Pancreas (tissue), 10 donors: ENCODE data around the gene ACTRT2. TPM values are rescaled to one million over a fixed set of nuclear protein-coding genes. Genes with fewer than 3 reads are reported as not detected.
A peak's percentile ranks its signal among the peaks of the same experiment; 100 is the strongest.

Experiments
- ATAC-seq, 4 donors: fragments of 200-7000 bp; cut with Tn5 transposase; one replicate each; pipeline versions ENCODE4 v1.8.0 to v1.9.1; 2020; ENCODE audit warnings: mild to moderate bottlenecking in 4 of 4, moderate library complexity in 4 of 4
- DNase-seq, 6 donors: peaks; one replicate each; pipeline ENCODE4 v3.0.0-alpha.2; 2020
- FAIRE-seq: peaks from 2 replicates; lab custom pipeline; 2012; peaks lifted over from hg19 to GRCh38; lab: Jason Lieb, UNC
- H3K27ac ChIP-seq, 4 donors: fragments of 200-600 bp; sonication (generic); 1 replicate in 3 of 4; 2 replicates in 1 of 4; pipeline versions ENCODE4 v1.5.0 to v1.8.0; 2020
- H3K27me3 ChIP-seq, 4 donors: fragments of 200-600 bp; one replicate each; pipeline ENCODE4 v1.8.0; 2021
- H3K36me3 ChIP-seq, 3 donors: fragments of 200-600 bp; sonication (generic) in 1 of 3; one replicate each; pipeline versions ENCODE4 v1.5.0 to v1.8.0; 2020 to 2021
- H3K4me1 ChIP-seq, 3 donors: fragments of 200-600 bp; one replicate each; pipeline ENCODE4 v1.8.0; 2021
- H3K4me3 ChIP-seq, 4 donors: fragments of 200-600 bp; sonication (generic) in 2 of 4; one replicate each; pipeline versions ENCODE4 v1.5.0 to v1.8.0; 2020 to 2021
- H3K9me3 ChIP-seq, 4 donors: fragments of 200-600 bp; one replicate each; pipeline ENCODE4 v1.8.0; 2021
- CTCF ChIP-seq, 4 donors: fragments of 200-600 bp; sonication (generic) in 3 of 4; IDR thresholded peaks; one replicate each; pipeline versions ENCODE4 v1.5.0 to v1.8.0; 2021; ENCODE audit warnings: antibody characterized with exemption in 4 of 4
- WGBS, 2 donors: extraction: QIAGEN DNeasy Blood & Tissue Kit; methylation state at CpG; one replicate each; pipeline ENCODE4 v1.1.7; 2013; 5-methylcytosine and 5-hydroxymethylcytosine counted together
- intact Hi-C, 3 donors: fragments of 100-400 bp; cut with DNase I; formaldehyde crosslinking; loops; one replicate each; pipeline versions ENCODE4 v1.11.1 to v1.14.2; 2022
- polyA plus RNA-seq, 2 donors: library from polyadenylated mRNA; stranded (reverse); fragments of 200-250 nt; gene quantifications; one replicate each; pipeline ENCODE4 v1.2.3, GENCODE V29; 2013
- total RNA-seq, 6 donors: library from RNA; stranded (reverse); fragmentation: NEBNext Ultra II Directional in 4 of 6; extraction: Animal tissue kit (Norgen Biotek cat#: 25700) in 4 of 6; gene quantifications; one replicate each; pipeline versions ENCODE4 v1.2.1 to v1.2.4, GENCODE V29; 2021 to 2023
- donor health status: healthy with polysubstance abuse.
- donor health status: DM: no; HTN: no; CAD: no; lungs with moderate emphysema.
- donor health status: DM: no; HTN: no; CAD: no.
- donor health status: control.
- donor health status: control.
- donor health status: Bipolar disorder and iron deficiency.
- donor health status: DM: yes; HTN: yes; CAD: no.
- donor health status: DM: no; HTN: no; CAD: no.
- donor health status: DM: no; HTN: no; CAD: no.
- donor health status: DM: yes; HTN: yes; CAD: no.

Gene ACTRT2
- total RNA-seq (not detected), polyA plus RNA-seq (not detected)

- intact Hi-C loops: no loop called here
- DNase-seq (peak in 1 of 6 donors; percentile 31), ATAC-seq (no peak), FAIRE-seq (no peak)
- Histone ChIP-seq H3K27me3 (no peaks in the 10 kb centered on the region), H3K27ac (no peak within 1 kb of the TSS), H3K4me3 (no peak within 1 kb of the TSS), H3K9me3 (no peaks in the 10 kb centered on the region), H3K36me3 (no peaks in the 10 kb centered on the region), H3K4me1 (no peaks in the 10 kb centered on the region)
- 64 to 65% methylated on average over 8 of the region's 8 CpGs for WGBS, 2 donors
- TF ChIP-seq CTCF (IDR thresholded peaks at IDR 0.05): no peak
Measured at GRCh38 chr1:3021233-3021671, at the start of gene ACTRT2. ACTRT2 (plus strand) TSS chr1:3021467; CDS start chr1:3021687, 220 bp downstream.

GRCh38 chr1:2971609-2972008 is 49.7 kb upstream of the ACTRT2 start:
- 95 to 98% methylated on average over 9 of the region's 9 CpGs for WGBS, 2 donors
- TF ChIP-seq CTCF (IDR thresholded peaks at IDR 0.05): no peak
- ATAC-seq (no peak), FAIRE-seq (no peak), DNase-seq (peak in 4 of 6 donors; percentile 6 to 63 (median 34))
- Histone ChIP-seq H3K27ac (no peak overlapping the region), H3K4me3 (no peak overlapping the region), H3K36me3 (no peaks in the 10 kb centered on the region), H3K27me3 (no peaks in the 10 kb centered on the region), H3K4me1 (peaks cover 12 to 15% (median 15%) of the 10 kb centered on the region in 3 donors), H3K9me3 (no peaks in the 10 kb centered on the region)
- intact Hi-C loops: no loop called here

GRCh38 chr1:2972011-2972878 is 49.0 kb upstream of the ACTRT2 start:
- 82 to 90% methylated on average over 25 to 27 of the region's 27 CpGs for WGBS, 2 donors
- H3K27ac ChIP-seq: no peak overlapping the region
- H3K27me3 ChIP-seq: no peaks in the 10 kb centered on the region
- intact Hi-C loops: no loop called here
- ATAC-seq (no peak), FAIRE-seq (no peak), DNase-seq (peak in 4 of 6 donors; percentile 7 to 69 (median 32))
- H3K4me3 ChIP-seq: no peak overlapping the region
- no peaks in the 10 kb centered on the region for H3K36me3 ChIP-seq
- H3K9me3 ChIP-seq: no peaks in the 10 kb centered on the region
- no peak for TF ChIP-seq CTCF (IDR thresholded peaks at IDR 0.05)
- peaks cover 12 to 15% (median 13%) of the 10 kb centered on the region in 3 donors for H3K4me1 ChIP-seq

- TF ChIP-seq CTCF (IDR thresholded peaks at IDR 0.05): no peak
- 79 to 85% methylated on average over 14 of the region's 14 CpGs for WGBS, 2 donors
- no peak for FAIRE-seq
- H3K4me3 ChIP-seq: no peak overlapping the region
- H3K9me3 ChIP-seq: no peaks in the 10 kb centered on the region
- H3K27ac ChIP-seq: no peak overlapping the region
- no peaks in the 10 kb centered on the region for H3K27me3 ChIP-seq
- intact Hi-C loops: no loop called here
- H3K36me3 ChIP-seq: no peaks in the 10 kb centered on the region
- no peak for ATAC-seq
- H3K4me1 ChIP-seq: peaks cover 9 to 16% (median 12%) of the 10 kb centered on the region in 3 donors
- peak in 3 of 6 donors; percentile 8 to 49 (median 10) for DNase-seq
Measured at GRCh38 chr1:2972879-2973575, 48.2 kb upstream of the ACTRT2 start.
